Measurements from ENCODE around the gene SPATA6.

The SPATA6 gene

DNA sequence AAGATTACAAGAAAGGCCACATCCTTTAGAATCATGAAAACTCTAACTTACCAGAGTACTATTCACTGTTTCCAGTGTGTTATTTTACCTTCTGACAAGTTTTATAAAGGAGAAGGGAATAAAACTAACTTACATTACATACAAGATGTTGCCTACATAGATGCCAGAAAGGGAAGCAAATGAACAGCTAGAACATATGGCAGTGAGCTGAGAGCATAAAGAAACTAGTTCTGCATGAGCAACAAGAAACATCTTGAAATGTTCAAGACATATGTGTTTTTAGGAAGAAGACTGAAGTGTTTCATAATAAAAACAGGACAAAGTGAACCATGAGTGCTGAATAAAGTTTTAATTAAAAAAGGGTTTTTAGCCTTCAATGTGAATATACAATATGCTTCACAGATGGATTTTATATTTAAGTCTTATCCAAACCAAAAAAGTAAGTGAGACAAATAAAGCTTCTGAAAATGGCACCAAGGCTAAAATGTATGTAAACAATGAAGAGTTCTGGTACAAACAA is 210.1 kb downstream of the SPATA6 start:
- no peak overlapping the region for H3K4me3 ChIP-seq (ENCODE audit: low read depth, low read length)
- TF ChIP-seq MYC (IDR thresholded peaks at IDR 0.05; ENCODE audit: low read depth, low read length) (no peak), POLR2A (IDR thresholded peaks at IDR 0.05; ENCODE audit: extremely low read depth, insufficient read length) (no peak)
- TF ChIP-seq, protein P1, sequence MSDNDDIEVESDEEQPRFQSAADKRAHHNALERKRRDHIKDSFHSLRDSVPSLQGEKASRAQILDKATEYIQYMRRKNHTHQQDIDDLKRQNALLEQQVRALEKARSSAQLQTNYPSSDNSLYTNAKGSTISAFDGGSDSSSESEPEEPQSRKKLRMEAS (IDR thresholded peaks at IDR 0.05; ENCODE audit: low read depth, low read length), result no peak
- TF ChIP-seq, protein P2, sequence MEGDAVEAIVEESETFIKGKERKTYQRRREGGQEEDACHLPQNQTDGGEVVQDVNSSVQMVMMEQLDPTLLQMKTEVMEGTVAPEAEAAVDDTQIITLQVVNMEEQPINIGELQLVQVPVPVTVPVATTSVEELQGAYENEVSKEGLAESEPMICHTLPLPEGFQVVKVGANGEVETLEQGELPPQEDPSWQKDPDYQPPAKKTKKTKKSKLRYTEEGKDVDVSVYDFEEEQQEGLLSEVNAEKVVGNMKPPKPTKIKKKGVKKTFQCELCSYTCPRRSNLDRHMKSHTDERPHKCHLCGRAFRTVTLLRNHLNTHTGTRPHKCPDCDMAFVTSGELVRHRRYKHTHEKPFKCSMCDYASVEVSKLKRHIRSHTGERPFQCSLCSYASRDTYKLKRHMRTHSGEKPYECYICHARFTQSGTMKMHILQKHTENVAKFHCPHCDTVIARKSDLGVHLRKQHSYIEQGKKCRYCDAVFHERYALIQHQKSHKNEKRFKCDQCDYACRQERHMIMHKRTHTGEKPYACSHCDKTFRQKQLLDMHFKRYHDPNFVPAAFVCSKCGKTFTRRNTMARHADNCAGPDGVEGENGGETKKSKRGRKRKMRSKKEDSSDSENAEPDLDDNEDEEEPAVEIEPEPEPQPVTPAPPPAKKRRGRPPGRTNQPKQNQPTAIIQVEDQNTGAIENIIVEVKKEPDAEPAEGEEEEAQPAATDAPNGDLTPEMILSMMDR (IDR thresholded peaks at IDR 0.05; ENCODE audit: low read depth, low read length), result no peak
- no peak for DNase-seq (ENCODE audit: low read depth)

DNA sequence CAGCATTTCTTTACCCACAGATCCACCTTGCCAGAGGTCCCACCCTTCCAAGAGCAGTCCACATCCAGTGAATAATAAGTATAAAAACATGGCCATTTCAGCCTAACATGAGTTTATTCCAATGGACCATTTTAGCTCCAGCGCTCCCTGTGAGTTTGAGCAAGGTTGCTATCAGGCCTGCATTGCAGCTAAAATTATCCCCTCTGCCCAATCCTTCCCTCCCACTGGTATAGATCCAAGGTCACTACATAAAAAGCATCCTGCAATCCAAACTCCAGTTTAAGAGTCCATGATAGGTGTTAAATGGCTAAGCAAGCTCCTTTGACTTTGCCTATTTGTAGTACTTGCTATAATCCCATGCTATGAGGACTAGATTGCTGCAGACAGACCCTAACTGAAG is 213.9 kb downstream of the SPATA6 start:
- TF ChIP-seq, protein P2 (IDR thresholded peaks at IDR 0.05; ENCODE audit: low read depth, low read length), result no peak
- TF ChIP-seq POLR2A (IDR thresholded peaks at IDR 0.05; ENCODE audit: extremely low read depth, insufficient read length) (no peak), MYC (IDR thresholded peaks at IDR 0.05; ENCODE audit: low read depth, low read length) (no peak)
- TF ChIP-seq, protein P1 (IDR thresholded peaks at IDR 0.05; ENCODE audit: low read depth, low read length), result no peak
- H3K4me3 ChIP-seq (ENCODE audit: low read depth, low read length), result no peak overlapping the region
- no peak for DNase-seq (ENCODE audit: low read depth)

DNA sequence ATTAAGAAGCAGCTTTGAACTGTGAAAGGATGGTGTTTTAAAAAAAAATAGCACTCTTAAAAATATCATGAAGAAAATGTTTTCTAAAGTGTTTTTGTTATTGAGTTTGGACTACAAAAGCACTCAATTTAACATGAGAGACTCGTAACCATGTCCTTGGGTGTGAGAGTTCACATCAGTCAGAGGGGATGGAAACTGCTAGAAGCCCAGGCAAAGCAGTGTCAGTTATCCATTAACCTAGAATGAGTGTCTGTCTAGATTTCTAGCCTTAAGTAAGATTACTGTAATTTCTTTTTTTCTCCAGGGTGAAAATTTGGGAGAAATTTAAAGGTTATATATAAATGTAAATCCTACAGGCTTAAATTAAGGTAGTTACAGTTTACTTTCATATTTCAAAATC is 217.8 kb downstream of the SPATA6 start:
- no peak for DNase-seq (ENCODE audit: low read depth)
- TF ChIP-seq MYC (IDR thresholded peaks at IDR 0.05; ENCODE audit: low read depth, low read length), result no peak
- no peak for TF ChIP-seq POLR2A (IDR thresholded peaks at IDR 0.05; ENCODE audit: extremely low read depth, insufficient read length)
- TF ChIP-seq, protein P2 (IDR thresholded peaks at IDR 0.05; ENCODE audit: low read depth, low read length), result no peak

DNA sequence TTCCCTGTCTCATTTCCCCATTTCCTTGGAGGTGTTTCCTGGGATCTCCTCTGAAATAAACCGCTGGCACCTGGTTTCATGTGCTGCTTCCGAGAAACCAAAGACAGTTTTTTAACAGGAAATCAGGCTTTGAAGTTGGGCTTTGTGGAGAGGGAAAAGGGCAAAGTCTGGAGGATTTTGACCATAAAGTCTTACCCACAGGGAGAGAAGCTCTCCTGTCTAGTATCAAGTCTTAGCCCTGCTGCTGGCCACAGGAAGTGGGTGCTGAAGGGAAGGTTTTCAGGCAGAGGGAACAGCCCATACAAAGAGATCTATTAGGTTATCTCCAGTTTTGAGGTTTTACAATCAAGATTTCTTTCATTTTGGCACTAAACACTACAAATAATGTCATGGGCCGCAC is 220.2 kb downstream of the SPATA6 start:
- TF ChIP-seq, protein P2 (IDR thresholded peaks at IDR 0.05; ENCODE audit: low read depth, low read length), result no peak
- TF ChIP-seq, protein P1 (IDR thresholded peaks at IDR 0.05; ENCODE audit: low read depth, low read length), result no peak
- TF ChIP-seq POLR2A (IDR thresholded peaks at IDR 0.05; ENCODE audit: extremely low read depth, insufficient read length), result no peak
- DNase-seq (ENCODE audit: low read depth), result no peak
- no peak overlapping the region for H3K4me3 ChIP-seq (ENCODE audit: low read depth, low read length)

More for the DNA sequence above, 217.8 kb downstream of the SPATA6 start:
- no peak overlapping the region for H3K4me3 ChIP-seq (ENCODE audit: low read depth, low read length)

DNA sequence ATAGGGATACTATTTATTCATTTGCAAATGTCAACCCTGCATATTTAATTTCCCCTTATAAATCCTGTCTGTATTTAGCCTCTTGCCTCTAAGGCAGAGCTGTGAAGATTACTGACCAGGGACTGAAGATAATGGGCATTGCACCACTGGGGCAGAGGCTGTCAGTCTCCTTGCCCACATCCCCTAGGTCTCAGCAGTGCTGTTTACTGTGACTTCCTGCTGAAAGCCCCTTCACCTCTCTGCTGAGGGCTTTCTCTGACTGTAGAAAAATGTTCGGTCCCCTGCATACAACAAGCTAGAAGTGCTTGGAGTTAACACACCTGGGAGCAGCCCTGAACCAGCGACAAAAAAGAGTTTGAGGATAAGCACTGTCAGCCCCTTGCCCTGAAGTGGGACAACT is 220.7 kb downstream of the SPATA6 start:
- DNase-seq (ENCODE audit: low read depth), result no peak
- H3K4me3 ChIP-seq (ENCODE audit: low read depth, low read length), result no peak overlapping the region
- TF ChIP-seq MYC (IDR thresholded peaks at IDR 0.05; ENCODE audit: low read depth, low read length) (no peak), POLR2A (IDR thresholded peaks at IDR 0.05; ENCODE audit: extremely low read depth, insufficient read length) (no peak)
- TF ChIP-seq, protein P1 (IDR thresholded peaks at IDR 0.05; ENCODE audit: low read depth, low read length), result no peak
- TF ChIP-seq, protein P2 (IDR thresholded peaks at IDR 0.05; ENCODE audit: low read depth, low read length), result no peak

DNA sequence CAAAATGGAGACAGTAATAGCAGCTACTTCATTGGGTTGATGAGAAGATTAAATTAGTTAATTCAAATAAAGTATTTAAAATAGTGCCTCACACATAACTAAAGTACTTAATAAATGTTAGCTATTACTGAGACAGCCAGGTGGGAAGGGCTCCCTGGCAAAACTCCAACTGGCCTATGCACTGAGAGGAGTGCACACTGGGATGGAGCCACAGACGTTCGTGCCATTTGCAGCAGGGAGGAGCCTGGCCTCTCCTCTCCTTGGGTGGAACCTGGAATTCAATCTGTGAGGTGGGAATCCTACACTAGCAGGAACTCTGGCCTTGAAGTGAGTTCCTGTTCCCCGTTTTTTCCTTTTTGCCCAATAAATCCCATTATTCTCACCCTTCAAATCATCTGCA is 221.4 kb downstream of the SPATA6 start:
- no peak overlapping the region for H3K4me3 ChIP-seq (ENCODE audit: low read depth, low read length)
- DNase-seq (ENCODE audit: low read depth), result no peak
- TF ChIP-seq POLR2A (IDR thresholded peaks at IDR 0.05; ENCODE audit: extremely low read depth, insufficient read length), result no peak
- TF ChIP-seq, protein P2 (IDR thresholded peaks at IDR 0.05; ENCODE audit: low read depth, low read length), result no peak
- TF ChIP-seq, protein P1 (IDR thresholded peaks at IDR 0.05; ENCODE audit: low read depth, low read length), result no peak
- TF ChIP-seq MYC (IDR thresholded peaks at IDR 0.05; ENCODE audit: low read depth, low read length), result no peak
